Raji (cell line): ENCODE results near the gene USH2A.

Source experiments
- POLR2A ChIP-seq: IDR thresholded peaks from 2 replicates; pipeline ENCODE4 v1.6.1; 2011; ENCODE audit warnings: low read depth, low read length, control low read depth; ENCODE audit not compliant: insufficient read depth

USH2A gene

DNA sequence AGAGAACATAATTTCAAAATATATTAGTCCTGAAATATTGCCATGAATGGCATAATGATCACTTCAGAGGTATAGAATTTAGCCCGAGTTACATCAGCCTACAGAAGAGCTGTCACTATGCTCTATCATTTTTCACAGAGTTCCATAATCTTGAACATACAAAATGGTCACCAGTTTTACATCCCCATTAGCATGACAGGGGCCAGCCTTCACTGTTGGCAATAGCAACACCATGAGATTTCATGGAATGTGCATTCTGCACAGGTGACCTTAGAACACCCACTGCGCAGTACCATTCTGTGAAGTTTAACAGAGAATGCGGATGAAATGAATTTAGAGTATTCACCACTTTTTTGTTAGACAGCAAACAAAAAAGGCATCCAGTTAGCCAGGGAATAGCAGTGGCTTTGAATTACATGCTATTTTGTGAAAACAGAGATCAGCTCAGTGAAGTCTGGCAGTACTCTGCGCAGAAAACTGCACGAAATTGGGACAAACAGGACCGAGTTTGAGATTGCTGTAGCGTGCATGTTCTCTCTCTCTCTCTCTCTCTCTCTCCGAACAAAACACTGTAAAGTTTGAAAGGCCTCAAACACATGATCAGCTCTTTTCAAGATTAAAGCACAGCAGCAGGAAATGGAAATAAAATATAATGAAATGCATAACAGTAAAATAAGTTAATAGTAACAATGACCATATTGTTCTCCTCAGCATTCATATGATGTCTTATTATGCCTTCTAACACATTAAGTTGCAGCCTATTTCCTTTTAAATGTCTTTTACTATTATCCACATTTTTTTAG lies 349.3 kb downstream of the USH2A start:
- no peak for TF ChIP-seq POLR2A

DNA sequence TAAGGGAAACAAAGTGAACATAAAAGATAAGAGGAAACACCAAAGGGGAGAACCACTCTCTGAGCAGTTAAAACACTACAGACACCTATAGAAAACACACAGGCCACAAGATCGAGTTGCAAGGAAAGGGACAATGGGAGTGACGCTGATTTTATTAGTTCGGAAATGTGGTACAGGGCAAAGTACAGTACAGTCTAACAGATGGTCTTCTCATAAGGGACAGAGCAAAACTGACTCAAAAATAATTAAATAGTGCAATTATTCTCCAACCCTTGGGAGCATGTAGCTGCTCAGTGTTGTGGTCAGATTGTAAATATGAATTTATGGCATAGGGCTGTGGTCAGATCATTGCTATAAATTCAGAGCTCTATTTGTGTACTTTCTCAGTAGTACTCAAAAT lies 352.0 kb downstream of the USH2A start:
- no peak for TF ChIP-seq POLR2A

DNA sequence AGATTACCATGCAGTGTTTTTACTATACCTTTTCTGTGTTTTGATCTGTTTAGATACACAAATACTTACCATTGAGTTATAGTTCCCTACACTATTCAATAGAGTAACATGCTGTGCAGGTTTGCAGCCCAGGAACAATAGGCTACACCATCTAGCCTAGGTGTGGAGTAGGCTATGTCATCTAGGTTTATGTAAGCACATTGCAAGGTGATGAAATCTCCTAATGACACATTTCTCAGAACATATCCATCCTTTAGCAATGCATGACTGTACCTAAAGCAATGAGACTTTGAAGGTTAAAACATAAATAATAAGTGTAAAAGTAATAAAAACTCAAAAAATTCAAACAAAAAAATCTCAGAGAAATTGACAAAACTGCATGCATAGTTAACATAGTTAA lies 358.6 kb downstream of the USH2A start:
- TF ChIP-seq POLR2A: no peak

DNA sequence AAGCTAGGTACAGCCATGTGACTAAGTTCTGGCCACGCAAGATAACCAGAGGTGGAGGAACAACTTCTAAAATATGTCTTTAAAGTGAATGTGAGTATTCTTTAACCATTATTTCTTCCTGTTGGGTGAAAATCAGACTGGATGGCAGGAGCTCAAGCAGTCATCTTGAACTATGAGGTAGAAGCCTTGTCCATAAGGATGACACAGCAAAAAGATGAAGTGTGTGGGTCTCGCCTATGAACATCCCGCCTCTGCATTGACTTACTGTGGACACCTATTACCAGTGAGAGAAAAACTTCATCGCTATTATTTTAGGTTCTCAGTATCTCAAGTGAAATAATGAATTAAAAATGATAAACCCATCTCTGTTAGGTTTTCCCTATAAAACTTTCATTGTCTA lies 365.3 kb downstream of the USH2A start:
- no peak for TF ChIP-seq POLR2A

DNA sequence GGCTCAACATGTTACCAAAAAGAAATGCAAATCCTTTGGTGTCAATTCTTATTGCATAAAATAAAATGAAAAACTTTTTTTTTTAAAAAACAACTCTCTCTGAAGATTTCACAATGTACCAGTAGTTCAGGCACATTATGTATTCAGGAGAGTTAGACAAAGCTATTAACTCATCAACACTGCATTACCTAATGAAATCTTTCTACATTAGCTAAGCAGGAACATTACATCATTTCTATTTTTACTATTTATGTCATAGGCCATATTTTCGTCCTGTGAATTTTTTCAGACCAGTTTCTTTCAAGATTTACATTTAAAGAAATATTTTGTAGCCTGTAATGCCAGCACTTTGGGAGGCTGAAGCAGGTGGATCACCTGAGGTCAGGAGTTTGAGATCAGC lies 366.2 kb downstream of the USH2A start:
- no peak for TF ChIP-seq POLR2A

DNA sequence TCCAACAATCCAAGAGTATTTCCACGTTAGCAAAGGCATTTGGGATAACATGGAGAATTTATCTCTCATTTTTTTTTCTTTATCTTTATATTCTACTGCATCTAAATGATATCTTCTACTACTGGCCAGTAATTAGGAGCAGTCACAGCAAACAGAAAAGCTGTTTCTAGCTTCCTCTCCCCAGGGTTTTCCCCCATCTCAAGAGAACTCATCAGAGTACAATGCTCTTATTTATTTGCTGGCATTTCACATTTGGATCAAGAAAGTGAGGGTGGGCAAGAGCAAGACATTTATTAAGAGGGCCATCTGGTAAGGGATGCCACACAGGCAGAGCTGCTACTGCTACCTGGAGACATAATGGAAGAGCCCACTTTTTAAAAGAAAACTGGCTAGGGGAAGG lies 368.2 kb downstream of the USH2A start:
- no peak for TF ChIP-seq POLR2A

DNA sequence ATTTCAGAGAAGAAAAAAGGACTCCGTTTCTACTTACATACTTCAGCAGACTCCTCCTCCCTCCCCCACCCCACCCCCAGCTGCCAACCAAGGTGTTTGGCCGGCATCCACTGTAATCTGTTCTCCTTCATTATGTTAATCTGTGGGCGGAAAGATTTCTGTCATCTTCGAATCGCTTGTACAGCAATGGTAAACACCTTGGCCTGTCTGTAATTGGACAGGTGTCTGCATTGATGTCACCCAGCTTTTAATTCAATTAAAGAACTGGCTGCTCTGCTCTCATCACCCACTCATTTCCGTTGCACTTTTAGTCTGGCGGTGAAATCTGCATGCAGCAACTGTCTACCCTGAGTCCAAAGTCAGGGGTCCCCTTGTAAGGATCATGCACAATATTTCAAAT lies 368.6 kb downstream of the USH2A start:
- TF ChIP-seq POLR2A: no peak

DNA sequence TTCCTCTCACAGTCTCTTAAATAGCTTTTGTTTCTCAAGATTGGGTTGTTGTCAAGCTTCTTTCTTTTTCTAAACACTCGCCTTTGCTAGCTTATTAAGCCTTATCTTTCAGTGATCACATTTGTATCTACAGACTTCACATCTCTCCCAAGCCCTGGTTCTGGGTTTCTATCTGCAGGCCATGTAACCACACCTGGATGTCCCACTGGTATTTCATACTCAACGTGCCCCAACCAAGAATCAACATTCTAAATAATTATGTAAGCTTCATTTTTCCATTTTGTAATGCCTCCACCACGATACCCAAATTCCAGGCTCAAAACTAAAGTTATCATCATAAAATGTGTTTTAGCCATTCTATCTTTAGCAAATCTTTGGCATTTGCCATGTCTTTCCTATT lies 372.2 kb downstream of the USH2A start:
- no peak for TF ChIP-seq POLR2A

DNA sequence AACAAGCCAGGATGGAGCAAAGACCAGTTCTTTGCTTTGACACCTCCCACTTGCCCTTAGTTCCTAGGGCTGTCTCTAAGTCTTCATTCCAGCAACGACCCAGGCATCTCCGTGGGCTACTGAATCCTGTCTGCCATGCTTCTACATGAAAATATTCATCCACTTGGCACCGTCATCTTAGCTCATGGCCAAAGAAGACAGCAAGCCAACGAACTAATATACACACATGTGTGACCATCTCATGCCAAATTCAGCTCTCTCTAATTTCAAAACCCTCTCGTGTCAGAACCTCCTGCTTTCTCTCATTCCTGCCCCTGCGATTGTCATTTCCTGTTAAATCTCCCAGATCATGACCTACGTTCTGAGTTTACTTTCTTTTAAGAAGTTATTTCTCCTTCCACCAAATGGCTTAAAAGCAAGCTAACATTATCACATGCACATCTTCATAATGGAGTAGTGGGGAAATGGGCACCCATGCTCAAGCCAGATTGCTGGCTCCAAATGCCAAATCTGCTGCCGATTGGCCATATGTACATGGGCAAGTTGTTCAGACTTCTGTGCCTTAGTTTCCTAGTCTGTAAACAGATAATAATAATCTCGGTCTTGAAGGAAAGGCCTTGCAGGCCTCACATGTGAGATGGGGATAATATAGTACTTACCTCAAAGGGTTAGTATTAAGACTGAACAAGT lies 373.4 kb downstream of the USH2A start:
- no peak for TF ChIP-seq POLR2A

DNA sequence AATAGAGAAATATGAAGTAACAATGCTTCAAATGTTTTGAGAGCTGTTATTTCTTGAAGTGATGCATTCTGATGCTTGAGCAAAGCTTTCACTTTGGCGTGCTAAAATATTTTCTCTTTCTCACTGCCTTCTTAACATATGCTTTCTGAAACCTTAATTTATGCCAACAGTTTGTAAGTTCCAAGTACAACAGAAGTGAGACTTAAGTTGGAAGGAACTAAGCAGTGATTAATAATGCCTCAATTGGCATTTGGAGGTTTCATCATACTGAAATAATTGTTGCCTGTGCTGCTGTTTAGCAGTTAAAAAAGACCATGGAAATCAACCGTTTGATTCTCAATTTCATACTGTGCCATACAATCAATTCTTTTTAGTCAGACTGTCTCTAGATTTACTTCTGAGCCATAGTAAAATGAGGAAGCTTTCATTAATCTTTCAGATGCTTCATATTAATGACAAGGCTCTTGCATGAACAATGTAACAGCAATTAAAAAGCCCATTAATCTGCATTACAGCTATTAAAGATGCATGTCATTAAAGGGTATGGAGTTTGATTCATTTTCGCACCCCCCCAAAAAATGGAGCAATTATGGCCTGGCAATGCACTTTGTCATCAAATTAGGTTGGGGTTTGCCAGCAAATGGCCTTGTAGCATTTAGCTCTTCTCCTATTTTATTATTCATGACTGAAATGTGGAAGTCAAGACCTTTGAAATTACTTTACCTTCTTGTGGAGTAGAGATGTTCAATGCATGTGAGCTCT lies 375.3 kb downstream of the USH2A start:
- TF ChIP-seq POLR2A: no peak

DNA sequence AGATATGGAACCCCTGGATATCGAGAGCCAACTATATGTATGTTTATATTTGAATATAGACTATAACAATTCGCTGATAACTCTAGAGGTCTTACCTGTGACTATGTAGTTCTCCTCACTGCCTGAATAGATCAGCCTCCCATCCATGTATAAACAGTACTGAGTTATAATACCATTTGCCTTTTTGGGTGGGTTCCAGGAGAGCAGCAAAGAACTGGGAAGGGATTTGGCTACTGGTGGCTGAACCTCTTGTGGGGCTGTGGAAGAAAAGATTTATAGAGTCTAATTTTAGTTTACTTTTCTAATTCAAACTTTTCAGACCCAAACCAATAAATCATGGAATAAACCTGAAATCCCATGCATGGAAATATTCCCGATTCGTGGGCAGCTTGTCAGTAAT lies 376.9 kb downstream of the USH2A start:
- no peak for TF ChIP-seq POLR2A

DNA sequence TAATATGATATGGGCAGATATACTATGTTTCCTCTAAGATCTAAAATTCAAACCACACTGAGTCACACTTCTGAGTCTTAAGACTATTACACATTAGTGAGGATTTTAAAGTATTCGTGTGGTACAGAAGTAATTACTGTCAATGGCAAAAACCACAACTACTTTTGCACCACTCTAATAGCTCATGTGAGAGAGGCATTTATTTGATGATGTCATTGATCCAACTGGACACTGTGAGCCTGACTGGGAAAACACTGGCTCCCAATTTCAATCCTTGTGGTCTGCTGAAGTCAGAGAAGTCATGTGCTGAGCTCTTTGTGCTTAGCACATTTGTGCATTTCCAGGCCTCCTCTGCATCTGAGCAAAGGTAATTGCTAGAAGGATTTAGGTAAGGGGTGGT lies 377.8 kb downstream of the USH2A start:
- TF ChIP-seq POLR2A: no peak

DNA sequence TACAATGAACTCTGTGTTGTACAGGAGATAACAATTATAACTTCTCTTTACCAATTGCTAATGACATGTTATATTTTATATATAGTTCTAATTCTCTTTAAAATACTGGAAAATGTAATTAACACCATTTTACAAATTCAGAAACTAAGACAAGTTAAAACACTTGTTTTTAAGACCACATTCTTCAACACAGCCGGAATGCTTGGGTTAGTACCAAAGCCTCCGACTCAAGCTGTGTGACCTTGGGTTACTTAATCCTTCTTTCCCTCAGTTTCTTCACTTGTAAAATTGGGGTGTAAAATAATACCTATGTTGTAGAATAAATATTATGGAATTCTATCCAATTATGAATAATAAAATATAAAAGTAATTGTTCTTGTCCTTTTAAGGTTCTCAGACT lies 378.7 kb downstream of the USH2A start:
- no peak for TF ChIP-seq POLR2A

DNA sequence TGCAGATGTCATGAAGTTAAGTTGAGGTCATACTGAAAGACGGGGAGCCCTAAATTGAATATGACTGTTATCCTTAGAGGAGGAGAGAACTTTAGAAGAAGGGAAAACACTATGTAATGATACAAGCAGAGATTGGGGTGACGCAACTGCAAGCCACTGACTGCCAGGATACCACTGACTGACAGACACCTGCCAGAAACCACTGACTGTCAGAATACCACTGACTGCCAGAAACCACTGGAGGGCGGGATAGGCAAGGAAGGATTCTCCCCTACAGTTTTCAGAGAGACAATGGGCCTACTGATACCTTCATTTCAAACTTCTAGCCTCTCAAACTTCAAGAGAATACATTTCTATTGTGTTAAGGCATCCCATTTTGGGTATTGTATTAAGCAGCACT lies 388.7 kb downstream of the USH2A start:
- TF ChIP-seq POLR2A: no peak

DNA sequence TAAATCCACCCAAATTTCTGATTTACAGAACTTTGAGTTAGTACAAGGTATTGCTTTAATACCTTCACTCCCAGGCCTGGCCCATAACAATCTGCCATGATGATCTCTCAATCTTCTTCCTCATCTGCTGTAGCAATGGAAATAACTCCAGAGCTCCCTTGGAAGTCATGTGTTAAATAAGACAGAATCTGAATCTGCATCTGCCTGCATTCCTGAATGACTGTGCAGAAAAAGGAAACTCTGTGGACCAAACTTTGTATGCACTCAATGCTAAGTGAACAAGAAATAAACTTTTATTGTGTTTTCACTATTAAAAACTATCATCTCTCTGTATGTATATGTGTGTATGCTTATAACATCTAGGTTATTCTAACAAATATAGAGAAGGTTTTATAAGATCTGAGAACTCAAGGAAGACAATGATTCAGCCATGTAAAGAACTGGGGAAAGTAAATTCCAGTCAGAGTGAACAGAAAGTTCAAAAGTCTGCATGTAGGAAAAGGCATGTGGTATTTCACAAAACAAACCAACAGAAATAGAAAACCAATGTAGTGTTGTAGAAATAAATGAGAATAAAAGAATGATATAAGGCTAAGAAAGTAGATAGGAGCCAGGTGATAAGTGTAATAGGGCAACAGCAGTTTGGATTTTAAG lies 390.2 kb downstream of the USH2A start:
- TF ChIP-seq POLR2A: no peak
